Liver (tissue), 3 donors: ENCODE results near the gene MIEF2.

ENCODE experiments used
- EGR1 ChIP-seq, 2 donors: IDR thresholded peaks; 2 replicates each; pipeline ENCODE4 v1.6.1; 2016 to 2018; ENCODE audit warnings: antibody characterized with exemption in 2 of 2, low read depth in 2 of 2
- FOXA1 ChIP-seq: IDR thresholded peaks from 2 replicates; pipeline ENCODE4 v1.6.1; 2016; ENCODE audit warnings: antibody characterized with exemption
- GABPA ChIP-seq, 2 donors: IDR thresholded peaks in 1 of 2; conservative IDR thresholded peaks in 1 of 2; 2 replicates each; pipeline ENCODE4 v1.6.1; 2016; ENCODE audit warnings: antibody characterized with exemption in 2 of 2, mild to moderate bottlenecking in 1 of 2, moderate library complexity in 1 of 2
- NR2F2 ChIP-seq: IDR thresholded peaks from 2 replicates; pipeline ENCODE4 v1.6.1; 2016; ENCODE audit warnings: antibody characterized with exemption
- RAD21 ChIP-seq, 2 donors: IDR thresholded peaks; 2 replicates each; pipeline ENCODE4 v1.6.1; 2016; ENCODE audit warnings: antibody characterized with exemption in 2 of 2, mild to moderate bottlenecking in 2 of 2
- REST ChIP-seq: IDR thresholded peaks from 2 replicates; pipeline ENCODE4 v1.6.1; 2016; ENCODE audit warnings: antibody characterized with exemption, mild to moderate bottlenecking
- RXRA ChIP-seq, 2 donors: IDR thresholded peaks; 2 replicates each; pipeline ENCODE4 v1.6.1; 2017 to 2018; ENCODE audit warnings: antibody characterized with exemption in 2 of 2, mild to moderate bottlenecking in 1 of 2
- SP1 ChIP-seq: IDR thresholded peaks from 2 replicates; pipeline ENCODE4 v1.6.1; 2018; ENCODE audit warnings: antibody characterized with exemption, mild to moderate bottlenecking
- TAF1 ChIP-seq: conservative IDR thresholded peaks from 2 replicates; pipeline ENCODE4 v1.6.1; 2016; ENCODE audit warnings: antibody characterized with exemption, mild to moderate bottlenecking
- YY1 ChIP-seq: IDR thresholded peaks from 2 replicates; pipeline ENCODE4 v1.6.1; 2016; ENCODE audit warnings: antibody characterized with exemption, mild to moderate bottlenecking
- TF ChIP-seq, protein P1 (sequence below): fragments of 150-350 bp; IDR thresholded peaks from 2 replicates; pipeline ENCODE4 v1.5.1; 2017; ENCODE audit warnings: improper control_type of control experiment, low read depth, low read length; ENCODE audit not compliant: missing input control
- TF ChIP-seq, protein P2 (sequence below): IDR thresholded peaks from 2 replicates; pipeline ENCODE4 v1.6.1; 2016; ENCODE audit warnings: antibody characterized with exemption
- TF ChIP-seq, protein P3 (sequence below): IDR thresholded peaks from 2 replicates; pipeline ENCODE4 v1.6.1; 2016; ENCODE audit warnings: antibody characterized with exemption
- donor health status: healthy.
- donor health status: healthy.

GRCh38 chr17:18267366-18267765, 6.9 kb downstream of the MIEF2 start:
- TF ChIP-seq FOXA1, result no peak
- TF ChIP-seq SP1, result no peak
- TF ChIP-seq, protein P1, sequence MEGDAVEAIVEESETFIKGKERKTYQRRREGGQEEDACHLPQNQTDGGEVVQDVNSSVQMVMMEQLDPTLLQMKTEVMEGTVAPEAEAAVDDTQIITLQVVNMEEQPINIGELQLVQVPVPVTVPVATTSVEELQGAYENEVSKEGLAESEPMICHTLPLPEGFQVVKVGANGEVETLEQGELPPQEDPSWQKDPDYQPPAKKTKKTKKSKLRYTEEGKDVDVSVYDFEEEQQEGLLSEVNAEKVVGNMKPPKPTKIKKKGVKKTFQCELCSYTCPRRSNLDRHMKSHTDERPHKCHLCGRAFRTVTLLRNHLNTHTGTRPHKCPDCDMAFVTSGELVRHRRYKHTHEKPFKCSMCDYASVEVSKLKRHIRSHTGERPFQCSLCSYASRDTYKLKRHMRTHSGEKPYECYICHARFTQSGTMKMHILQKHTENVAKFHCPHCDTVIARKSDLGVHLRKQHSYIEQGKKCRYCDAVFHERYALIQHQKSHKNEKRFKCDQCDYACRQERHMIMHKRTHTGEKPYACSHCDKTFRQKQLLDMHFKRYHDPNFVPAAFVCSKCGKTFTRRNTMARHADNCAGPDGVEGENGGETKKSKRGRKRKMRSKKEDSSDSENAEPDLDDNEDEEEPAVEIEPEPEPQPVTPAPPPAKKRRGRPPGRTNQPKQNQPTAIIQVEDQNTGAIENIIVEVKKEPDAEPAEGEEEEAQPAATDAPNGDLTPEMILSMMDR, result no peak
- no peak for TF ChIP-seq GABPA (IDR thresholded peaks at IDR 0.05 in 1 of 2, conservative IDR thresholded peaks at IDR 0.05 in 1 of 2)
- no peak for TF ChIP-seq TAF1
- TF ChIP-seq RAD21 (IDR thresholded peaks at IDR 0.05), result no peak
- TF ChIP-seq, protein P2, sequence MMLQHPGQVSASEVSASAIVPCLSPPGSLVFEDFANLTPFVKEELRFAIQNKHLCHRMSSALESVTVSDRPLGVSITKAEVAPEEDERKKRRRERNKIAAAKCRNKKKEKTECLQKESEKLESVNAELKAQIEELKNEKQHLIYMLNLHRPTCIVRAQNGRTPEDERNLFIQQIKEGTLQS, result no peak
- no peak for TF ChIP-seq REST
- TF ChIP-seq, protein P3, sequence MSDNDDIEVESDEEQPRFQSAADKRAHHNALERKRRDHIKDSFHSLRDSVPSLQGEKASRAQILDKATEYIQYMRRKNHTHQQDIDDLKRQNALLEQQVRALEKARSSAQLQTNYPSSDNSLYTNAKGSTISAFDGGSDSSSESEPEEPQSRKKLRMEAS, result no peak
- TF ChIP-seq EGR1 (IDR thresholded peaks at IDR 0.05; ENCODE audit: low read depth in 2 of 2), result no peak
- TF ChIP-seq YY1, result no peak
- TF ChIP-seq RXRA (IDR thresholded peaks at IDR 0.05), result no peak
- no peak for TF ChIP-seq NR2F2
